Fibroblast of lung (primary cell): Measurements from ENCODE around the gene GET4.

Source experiments
- CTCF ChIP-seq, 2 donors: IDR thresholded peaks in 1 of 2; conservative IDR thresholded peaks in 1 of 2; 1 replicate in 1 of 2; 2 replicates in 1 of 2; pipeline ENCODE4 v1.5.1; 2011 to 2012; ENCODE audit warnings: low read length in 2 of 2, control low read depth in 1 of 2, inconsistent platforms in 1 of 2, low read depth in 1 of 2, mild to moderate bottlenecking in 1 of 2
- EZH2 ChIP-seq: IDR thresholded peaks from 2 replicates; pipeline ENCODE4 v1.5.1; 2012; ENCODE audit warnings: low read length, control low read depth, mild to moderate bottlenecking; ENCODE audit errors: missing control alignments

- no peak for TF ChIP-seq CTCF (conservative IDR thresholded peaks at IDR 0.05 in 1 of 2, IDR thresholded peaks at IDR 0.05 in 1 of 2; ENCODE audit: low read depth in 1 of 2, low read length in 2 of 2)
- no peak for TF ChIP-seq EZH2
These were observed 31.0 kb downstream of the GET4 start for GRCh38 chr7:907158-907980.
